Right lobe of liver (tissue), 6 donors: ENCODE measurements around the gene SLC25A45. TPM values are rescaled to one million over a fixed set of nuclear protein-coding genes. Genes with fewer than 3 reads are reported as not detected.

Experiments used
- ATAC-seq, 4 donors: fragments of 200-7000 bp; cut with Tn5 transposase; one replicate each; pipeline ENCODE4 v1.9.1; 2020; ENCODE audit warnings: mild to moderate bottlenecking in 4 of 4, moderate library complexity in 4 of 4
- DNase-seq, 3 donors: peaks; one replicate each; pipeline ENCODE4 v3.0.0-alpha.2; 2020
- H3K27ac ChIP-seq, 3 donors: fragments of 200-600 bp; one replicate each; pipeline ENCODE4 v1.8.0; 2022
- H3K27me3 ChIP-seq, 2 donors: fragments of 200-600 bp; one replicate each; pipeline ENCODE4 v1.8.0; 2022
- H3K36me3 ChIP-seq, 4 donors: fragments of 200-600 bp; sonication (generic) in 1 of 4; one replicate each; pipeline versions ENCODE4 v1.5.1 to v1.8.0; 2017 to 2022; ENCODE audit warnings: control low read depth in 1 of 4
- H3K4me1 ChIP-seq, 4 donors: fragments of 200-600 bp; sonication (generic) in 1 of 4; one replicate each; pipeline versions ENCODE4 v1.5.1 to v1.8.0; 2017 to 2022; ENCODE audit warnings: control low read depth in 1 of 4
- H3K4me3 ChIP-seq, 3 donors: fragments of 200-600 bp; one replicate each; pipeline ENCODE4 v1.8.0; 2022
- H3K9me3 ChIP-seq, 4 donors: fragments of 200-600 bp; sonication (generic) in 1 of 4; one replicate each; pipeline versions ENCODE4 v1.5.1 to v1.8.0; 2017 to 2022; ENCODE audit warnings: control low read depth in 1 of 4
- CTCF ChIP-seq, 4 donors: fragments of 200-600 bp in 3 of 4; fragments of 450-650 bp in 1 of 4; IDR thresholded peaks; one replicate each; pipeline versions ENCODE4 v1.5.1 to v1.8.0; 2016 to 2022; ENCODE audit warnings: antibody characterized with exemption in 4 of 4, mild to moderate bottlenecking in 2 of 4
- POLR2A ChIP-seq: fragments of 450-650 bp; IDR thresholded peaks from one replicate; pipeline ENCODE4 v1.6.1; 2017; ENCODE audit warnings: antibody characterized with exemption, mild to moderate bottlenecking
- WGBS: methylation state at CpG from one replicate; pipeline ENCODE4 v1.1.6; 2018; ENCODE audit warnings: low coverage, low lambda C conversion rate; ENCODE audit not compliant: insufficient coverage; ENCODE audit errors: missing lambda C conversion rate; 5-methylcytosine and 5-hydroxymethylcytosine counted together
- intact Hi-C, 2 donors: fragments of 100-400 bp; cut with DNase I; formaldehyde crosslinking; loops; one replicate each; pipeline versions ENCODE4 v1.11.2 to v1.14.1; 2022
- total RNA-seq, 6 experiments: library from RNA; depleted of rRNA in 2 of 6; stranded (reverse); fragments of >200 nt in 2 of 6; fragmentation: NEBNext Ultra II Directional in 3 of 6; extraction: Animal tissue kit (Norgen Biotek cat#: 25700) in 3 of 6; gene quantifications; one replicate each; pipeline versions ENCODE4 v1.1.0 to v1.2.4, GENCODE V29; 2016 to 2023
- donor health status: DM: no; HTN: yes; CAD: no.
- donor health status: DM: no; HTN: no; CAD: no.
- donor health status: DM: no; HTN: no; CAD: no.
- donor health status: DM: no; HTN: yes; CAD: no.
- donor health status: DM: no; HTN: yes; CAD: no.

SLC25A45 gene
- total RNA-seq, 6 experiments from 2014 or later: 7.5 to 17.5 (median 12.1) TPM

- no peaks in the 10 kb centered on the region for H3K9me3 ChIP-seq
- H3K36me3 ChIP-seq: peaks cover 0 to 14% (median 6%) of the 10 kb centered on the region in 4 donors
- DNase-seq (no peak), ATAC-seq (no peak)
- no peak overlapping the region for H3K27ac ChIP-seq
- WGBS: 94% methylated on average over 19 of the region's 38 CpGs
- H3K4me1 ChIP-seq: peaks cover 0 to 3% (median 0%) of the 10 kb centered on the region in 4 donors
- no peak overlapping the region for H3K4me3 ChIP-seq
- TF ChIP-seq CTCF (IDR thresholded peaks at IDR 0.05) (no peak), POLR2A (no peak)
- no peaks in the 10 kb centered on the region for H3K27me3 ChIP-seq
- intact Hi-C loops: no loop called here
Measured at GRCh38 chr11:65396769-65397745, 14.6 kb upstream of the SLC25A45 start.

- no peak overlapping the region for H3K4me3 ChIP-seq
- intact Hi-C loops: no loop called here
- DNase-seq (peak in 1 of 3 donors; percentile 45), ATAC-seq (no peak)
- TF ChIP-seq CTCF (IDR thresholded peaks at IDR 0.05) (no peak), POLR2A (no peak)
- no peak overlapping the region for H3K27ac ChIP-seq
- no peaks in the 10 kb centered on the region for H3K27me3 ChIP-seq
- WGBS: no CpG with 5 or more reads among the region's 15 CpGs
- H3K9me3 ChIP-seq: no peaks in the 10 kb centered on the region
- H3K36me3 ChIP-seq: peaks cover 0 to 14% (median 6%) of the 10 kb centered on the region in 4 donors
- no peaks in the 10 kb centered on the region for H3K4me1 ChIP-seq
Measured at GRCh38 chr11:65395961-65396530, 13.6 kb upstream of the SLC25A45 start.

GRCh38 chr11:65394125-65394536, 11.7 kb upstream of the SLC25A45 start:
- Histone ChIP-seq H3K36me3 (peaks cover 0 to 11% (median 5%) of the 10 kb centered on the region in 4 donors), H3K27ac (no peak overlapping the region), H3K4me1 (no peaks in the 10 kb centered on the region), H3K9me3 (no peaks in the 10 kb centered on the region), H3K4me3 (no peak overlapping the region), H3K27me3 (no peaks in the 10 kb centered on the region)
- no peak for ATAC-seq
- DNase-seq: peak in 1 of 3 donors; percentile 55
- WGBS: 100% methylated on average over 1 of the region's 20 CpGs
- TF ChIP-seq POLR2A (no peak), CTCF (IDR thresholded peaks at IDR 0.05) (no peak)
- intact Hi-C loops: loop anchor here in 1 of 2 donors (5.0 kb wide), 1 partner anchor 37 kb away; no protein-coding TSS in a partner anchor

- DNase-seq (peak in 2 of 3 donors; percentile 46 to 54), ATAC-seq (no peak)
- peaks cover 0 to 11% (median 5%) of the 10 kb centered on the region in 4 donors for H3K36me3 ChIP-seq
- intact Hi-C loops: loop anchor here in 1 of 2 donors (5.0 kb wide), 1 partner anchor 36 kb away; no protein-coding TSS in a partner anchor
- TF ChIP-seq CTCF (IDR thresholded peaks at IDR 0.05) (no peak), POLR2A (no peak)
- H3K4me3 ChIP-seq: no peak overlapping the region
- WGBS: no CpG with 5 or more reads among the region's 17 CpGs
- peaks cover 0 to 3% (median 0%) of the 10 kb centered on the region in 4 donors for H3K4me1 ChIP-seq
- H3K27me3 ChIP-seq: no peaks in the 10 kb centered on the region
- no peaks in the 10 kb centered on the region for H3K9me3 ChIP-seq
- H3K27ac ChIP-seq: no peak overlapping the region
Measured at GRCh38 chr11:65393513-65394079, 11.2 kb upstream of the SLC25A45 start.
